HG03571 (cell line): ENCODE results near the gene BLM.
"Not testable (repeated sequence)": the region's sequence is repeated elsewhere in the genome, so short reads cannot be mapped to it uniquely, and the experiment has no call there.

Source experiments
- ATAC-seq: cut with Tn5 transposase; IDR thresholded peaks from one replicate; pipeline ENCODE4 v1.9.1; 2021; ENCODE audit not compliant: unreplicated experiment

Gene BLM

DNA sequence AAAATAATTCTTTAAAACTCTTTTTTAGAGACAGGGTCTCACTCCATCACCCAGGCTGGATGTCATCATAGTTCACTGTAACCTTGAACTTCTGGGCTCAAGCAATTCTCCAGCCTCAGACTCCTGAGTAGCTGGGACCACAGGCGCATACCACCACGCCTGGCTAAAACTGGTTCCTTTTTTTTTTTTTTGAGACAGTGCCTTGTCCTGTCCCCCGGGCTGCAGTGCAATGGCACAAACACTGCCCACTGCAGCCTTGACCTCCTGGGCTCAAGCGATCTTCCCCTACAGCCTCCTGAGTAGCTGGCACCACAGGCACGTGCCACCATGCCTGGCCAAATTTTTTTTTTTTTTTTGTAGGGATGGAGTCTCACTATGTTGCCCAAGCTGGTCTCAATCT is 127.5 kb downstream of the BLM start:
- no peak for ATAC-seq

DNA sequence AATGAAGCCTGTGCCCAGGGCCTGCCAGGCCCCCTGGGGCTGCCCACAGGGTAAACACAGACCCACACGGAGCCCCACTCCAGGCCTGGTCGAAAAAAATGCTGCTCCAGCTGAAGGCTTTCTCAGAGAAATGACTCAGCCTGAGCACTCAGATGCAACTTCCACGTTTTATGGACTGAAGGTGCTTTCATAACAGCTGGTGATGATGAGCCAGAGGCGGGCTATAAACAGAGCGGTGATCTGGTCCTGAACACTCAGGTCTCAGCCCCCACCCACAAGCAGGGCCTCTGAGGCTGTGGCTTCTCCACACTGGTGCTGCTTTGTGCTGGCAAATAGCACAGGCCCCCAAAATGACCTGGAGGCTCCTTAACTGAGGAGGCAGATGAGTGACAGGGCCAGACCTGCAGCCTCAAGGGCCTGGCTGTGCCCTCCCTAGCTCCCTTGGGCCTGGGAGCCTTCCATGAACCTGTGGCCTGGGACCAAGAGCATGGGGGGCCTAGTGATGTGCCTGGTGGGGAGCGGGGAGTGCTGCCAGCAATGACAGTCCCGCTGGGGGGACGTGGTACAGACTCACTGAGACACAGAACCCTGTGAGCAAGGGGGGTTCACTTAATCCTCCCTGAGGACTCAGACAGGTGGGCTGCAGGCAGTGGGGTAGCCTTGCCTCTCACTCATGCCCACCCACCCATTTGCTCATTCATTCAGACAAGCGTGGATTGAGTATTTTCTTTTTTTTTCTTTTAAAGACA is 128.2 kb downstream of the BLM start:
- peak; percentile 89 for ATAC-seq

DNA sequence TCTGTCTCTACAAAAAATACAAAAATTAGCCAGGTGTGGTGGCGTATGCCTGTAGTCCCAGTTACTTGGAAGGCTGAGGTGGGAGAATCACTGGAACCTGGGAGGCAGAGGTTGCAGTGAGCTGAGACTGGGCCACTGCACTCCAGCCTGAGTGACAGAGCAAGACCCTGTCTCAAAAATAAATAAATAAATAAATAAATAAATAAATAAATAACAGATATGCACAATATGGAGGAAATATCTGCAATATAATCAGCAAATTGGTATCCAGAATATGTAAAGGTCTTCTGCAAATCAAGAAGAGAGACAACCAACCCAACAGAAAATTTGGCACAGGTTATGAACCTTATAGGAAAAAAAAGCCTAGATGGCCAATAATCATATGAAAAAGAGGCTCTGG is 132.3 kb downstream of the BLM start:
- not testable (repeated sequence) for ATAC-seq

DNA sequence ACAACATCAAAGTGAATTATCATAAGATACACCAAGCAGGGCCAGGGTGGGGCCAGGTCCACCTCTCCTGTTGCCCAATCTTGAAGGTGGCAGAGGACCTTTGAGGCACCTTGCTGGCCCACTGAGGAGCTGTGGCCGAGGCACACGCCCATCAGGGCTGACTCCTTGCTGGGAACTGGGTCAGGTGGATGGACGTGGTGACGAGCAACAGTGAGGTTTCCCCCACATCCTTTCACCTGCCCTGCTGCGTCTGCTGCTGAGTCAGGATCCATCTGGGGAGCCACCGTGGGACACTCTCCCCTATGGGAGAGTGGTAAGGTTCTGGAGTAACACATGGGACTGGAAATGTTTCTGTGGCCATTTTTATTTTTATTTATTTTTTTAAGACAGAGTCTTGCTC is 134.0 kb downstream of the BLM start:
- no peak for ATAC-seq

DNA sequence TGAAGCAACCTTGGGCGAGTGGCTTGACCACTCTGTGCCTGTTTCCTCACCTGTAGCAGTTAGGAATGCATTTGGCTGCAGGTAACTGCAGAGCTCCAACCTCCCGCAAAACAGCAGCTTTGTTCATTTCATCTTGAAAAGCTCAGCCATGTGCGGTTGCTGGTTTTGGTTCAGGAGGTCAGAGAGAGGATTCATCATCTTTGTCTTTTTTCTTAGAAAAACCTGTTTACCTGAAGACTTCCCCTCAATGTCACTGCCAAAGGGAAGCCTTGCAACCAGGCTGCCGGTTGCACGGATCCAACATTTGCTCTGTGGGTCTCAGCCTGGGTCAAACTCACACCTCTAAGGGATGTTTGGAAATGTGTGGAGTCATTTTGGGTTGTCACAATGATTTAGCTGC is 134.8 kb downstream of the BLM start:
- no peak for ATAC-seq

DNA sequence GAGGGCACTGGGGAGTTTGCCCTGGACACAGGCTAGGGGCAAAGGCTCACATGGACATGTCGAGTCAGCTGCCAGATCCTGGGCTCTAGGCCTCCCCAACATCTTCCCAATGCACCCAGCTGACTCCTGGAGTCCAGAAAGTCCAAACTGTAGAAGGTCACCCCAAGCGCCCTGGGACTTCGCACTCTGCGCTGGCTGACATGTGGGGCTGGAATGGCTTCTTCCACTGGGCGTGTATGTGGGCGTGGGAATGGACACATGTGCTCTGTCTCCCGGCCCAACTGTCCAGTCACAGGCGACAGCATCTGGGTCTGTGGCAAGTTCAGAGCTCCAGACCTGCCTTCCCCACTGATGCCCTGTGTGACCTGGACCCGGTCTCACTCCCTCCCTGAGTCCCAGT is 138.0 kb downstream of the BLM start:
- ATAC-seq, result no peak

DNA sequence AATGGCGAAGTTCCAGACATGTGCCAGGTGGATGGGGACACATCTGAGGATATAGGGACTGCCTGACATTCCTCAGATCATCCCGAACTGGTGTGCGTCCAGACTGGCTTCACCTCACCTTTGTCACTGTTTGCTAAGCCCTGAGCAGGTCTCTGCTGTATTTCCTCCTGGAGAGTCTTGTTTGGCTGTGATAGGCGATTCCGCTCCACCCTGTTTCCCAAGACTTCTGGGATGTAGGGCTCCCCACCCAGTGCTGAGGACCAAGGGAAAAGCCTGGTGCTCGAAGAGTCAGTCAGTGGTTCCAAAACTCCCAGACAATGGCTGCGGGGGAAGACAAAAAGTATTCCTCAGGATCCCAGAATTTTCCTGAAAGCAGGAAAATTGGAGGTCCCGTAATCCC is 140.2 kb downstream of the BLM start:
- ATAC-seq, result no peak

DNA sequence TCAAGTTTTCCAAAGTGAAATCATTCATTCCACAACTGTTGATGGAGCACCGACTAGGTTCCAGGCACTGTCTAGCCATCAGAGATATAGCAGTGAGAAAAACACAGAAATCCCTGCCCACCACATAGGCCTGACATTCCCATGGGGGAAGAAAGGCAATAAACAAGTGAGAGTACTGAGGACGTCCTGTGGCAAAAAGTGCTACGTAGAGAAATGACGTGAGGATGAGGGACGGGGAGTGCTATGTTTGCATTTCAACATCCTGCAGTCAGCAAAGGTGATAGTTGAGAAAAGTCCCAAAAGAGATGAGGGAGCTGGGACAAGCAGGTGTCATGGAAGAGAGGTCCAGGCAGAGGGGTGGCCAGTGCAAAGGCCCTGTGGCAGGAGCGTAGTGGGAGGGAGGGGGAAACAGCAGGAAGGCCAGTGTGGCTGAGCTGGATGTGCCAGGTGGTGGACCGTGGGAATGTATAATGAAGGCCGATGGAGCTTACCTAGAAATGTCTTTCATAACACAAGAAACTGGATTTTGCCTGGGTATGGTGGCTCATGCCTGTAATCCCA is 140.8 kb downstream of the BLM start:
- no peak for ATAC-seq

DNA sequence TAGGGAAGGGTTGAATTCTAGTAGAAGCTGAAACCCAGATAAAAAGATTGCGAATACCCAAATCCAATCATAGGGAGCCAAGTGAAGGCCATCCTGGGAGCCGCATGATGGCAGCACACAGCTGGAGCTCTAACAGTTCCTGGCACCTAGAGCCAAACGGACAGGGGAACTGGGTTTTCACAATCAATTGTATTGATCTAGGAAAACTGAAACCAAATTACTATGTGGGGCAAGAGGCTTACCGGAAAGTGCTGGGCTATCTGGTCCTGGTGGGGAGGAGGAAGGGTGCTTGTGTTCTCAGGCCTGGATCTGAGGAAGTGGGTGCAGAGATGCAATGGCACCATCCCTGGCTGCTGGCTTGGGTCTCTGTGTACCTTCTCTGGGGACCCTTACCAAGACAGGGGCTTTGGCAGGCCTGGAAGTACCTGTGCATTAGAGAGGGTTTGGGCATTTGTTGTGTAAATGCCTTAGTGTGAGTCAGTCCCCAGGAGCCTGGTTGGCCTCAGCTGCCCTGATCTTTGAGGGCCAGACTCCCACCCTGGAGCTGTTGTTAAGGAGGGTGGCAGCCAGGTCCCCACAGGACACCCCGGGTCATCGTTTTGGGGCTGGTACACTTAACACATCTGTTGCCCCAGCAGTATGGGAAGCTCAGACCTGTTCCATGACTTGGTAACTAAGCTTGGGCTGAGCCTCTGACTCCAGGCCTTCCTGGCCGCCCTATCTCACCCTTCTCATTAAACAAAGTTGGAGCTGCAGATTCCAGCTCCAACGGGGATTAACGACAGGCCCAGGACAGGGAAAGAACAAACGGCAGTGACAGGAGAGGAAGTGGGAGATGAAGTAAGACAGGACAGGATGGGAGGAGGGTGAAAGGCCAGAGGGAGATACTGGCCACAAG is 142.3 kb downstream of the BLM start:
- no peak for ATAC-seq

DNA sequence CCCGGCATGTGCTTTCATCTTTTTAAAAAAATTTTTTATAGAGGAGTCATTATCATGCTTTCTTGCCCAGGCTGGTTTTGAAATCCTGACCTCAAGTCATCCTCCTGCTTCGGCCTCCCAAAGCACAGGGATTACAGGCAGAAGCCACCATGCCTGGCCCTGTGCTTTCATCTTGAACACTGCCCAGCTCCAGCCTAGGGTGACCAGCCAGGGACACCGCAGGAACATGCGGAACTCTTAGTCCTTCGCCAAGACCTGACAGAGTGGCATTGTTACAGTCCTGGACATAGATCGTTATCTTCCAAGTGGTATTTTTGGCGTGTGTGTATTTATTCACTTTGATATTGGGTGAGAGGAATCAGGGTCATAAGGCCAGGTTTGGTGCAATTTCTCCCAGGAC is 143.3 kb downstream of the BLM start:
- no peak for ATAC-seq

DNA sequence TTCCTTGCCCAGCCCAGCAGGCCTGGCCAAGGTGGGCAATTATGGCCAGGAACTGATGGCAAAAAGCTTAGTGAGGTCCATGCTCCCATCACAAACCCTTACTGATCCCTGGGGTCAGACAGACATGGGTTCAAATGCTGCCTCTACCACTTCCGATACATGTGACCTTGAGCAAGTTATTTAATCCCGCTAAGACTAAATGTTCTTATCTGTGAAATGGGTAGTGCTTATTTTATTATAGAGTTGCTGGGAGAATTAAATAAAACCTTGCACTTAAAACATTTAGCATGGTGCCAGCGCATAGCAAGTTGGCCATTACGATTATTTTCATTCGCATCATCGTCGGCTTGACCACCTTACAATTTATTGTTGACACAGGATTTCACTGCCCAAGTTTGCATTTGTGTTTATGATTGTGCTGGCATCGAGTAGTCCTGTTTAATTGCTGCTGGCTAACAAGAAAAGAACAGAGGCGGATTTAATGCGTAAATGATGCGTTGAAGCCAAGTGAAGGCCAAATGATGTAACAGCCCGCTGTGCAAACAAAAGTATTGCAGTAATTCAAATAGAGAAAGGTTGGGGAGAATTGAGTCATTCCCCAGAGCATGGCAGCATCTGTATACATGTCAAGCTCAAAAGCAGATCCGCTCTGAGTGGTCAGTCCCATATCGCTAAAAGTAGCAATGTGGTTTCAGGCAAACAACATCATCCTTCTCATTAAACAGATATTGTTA is 144.0 kb downstream of the BLM start:
- ATAC-seq, result no peak

DNA sequence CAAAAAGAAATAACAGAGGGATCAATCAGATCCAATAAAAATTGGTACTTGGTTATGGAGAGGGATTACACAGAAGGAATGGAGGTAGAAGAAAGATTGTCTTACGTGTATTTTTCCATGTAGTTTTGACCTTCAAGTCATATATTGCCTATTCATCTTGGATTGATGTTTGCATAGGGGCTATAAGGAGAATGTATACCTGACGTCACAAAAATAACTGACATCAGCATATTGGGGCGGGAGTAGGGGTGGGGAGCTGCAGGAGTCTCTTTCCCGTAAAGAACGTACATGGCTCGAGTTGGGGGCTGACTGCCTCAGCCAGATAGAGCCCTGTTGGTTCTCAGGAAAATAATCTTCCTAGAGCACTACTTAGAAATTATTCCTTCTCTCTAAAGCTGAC is 145.3 kb downstream of the BLM start:
- no peak for ATAC-seq

DNA sequence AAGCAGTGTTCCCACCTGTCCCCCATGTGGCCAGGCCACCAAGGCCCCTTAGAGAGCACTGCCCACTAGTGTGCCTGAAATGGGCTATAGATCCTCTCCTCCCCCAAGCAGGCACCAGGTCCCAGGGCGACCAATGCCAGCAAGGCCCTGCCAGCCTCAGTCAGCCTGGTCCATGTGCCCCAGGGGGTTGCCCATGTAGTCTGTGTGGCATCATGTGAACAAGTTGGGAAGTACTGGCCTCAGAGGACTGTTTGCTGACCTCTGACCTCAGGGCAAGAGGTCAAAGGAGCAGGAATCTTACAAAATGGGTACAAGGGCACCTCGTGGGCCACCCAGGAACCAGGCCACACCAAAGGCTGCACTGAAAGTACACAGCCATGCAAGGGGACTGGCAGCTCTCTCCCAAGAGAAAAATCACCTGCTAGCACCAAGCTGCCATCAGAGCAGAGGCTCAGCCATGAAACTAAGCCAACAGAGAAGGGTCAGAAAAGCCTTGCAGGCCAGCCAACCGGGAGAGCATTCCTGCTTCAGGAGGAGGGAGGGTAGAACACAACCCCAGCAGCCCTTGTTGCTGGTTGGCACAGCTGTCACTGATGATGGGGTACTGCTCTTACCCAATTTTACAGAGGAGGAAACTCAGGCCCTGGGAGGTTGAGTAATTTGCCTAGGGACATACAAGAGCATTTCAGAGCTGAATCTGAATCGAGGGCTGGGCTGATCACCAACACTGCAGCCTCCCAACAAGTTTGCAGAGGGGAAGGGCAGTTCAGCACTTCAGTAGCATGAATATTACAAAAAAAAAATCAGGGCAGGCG is 146.0 kb downstream of the BLM start:
- ATAC-seq, result no peak

DNA sequence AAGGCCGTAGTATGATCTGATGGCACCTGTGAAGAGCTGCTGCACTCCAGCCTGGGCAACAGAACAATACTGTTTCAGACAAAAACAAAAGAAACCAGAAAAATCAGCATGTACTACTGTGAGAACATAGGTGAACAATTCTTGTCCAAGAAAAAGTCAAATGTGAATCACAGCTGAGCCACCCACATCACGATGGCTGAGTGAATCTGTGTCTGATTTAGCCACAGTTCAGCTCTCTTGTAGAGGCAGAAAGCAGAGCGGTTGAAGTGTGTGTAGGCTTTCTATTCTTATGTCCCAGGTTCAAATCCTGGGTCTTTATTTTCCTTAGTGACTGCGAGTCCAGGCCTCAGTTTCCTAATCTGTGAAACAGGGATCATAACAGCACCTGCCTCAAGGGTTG is 146.8 kb downstream of the BLM start:
- ATAC-seq, result no peak

DNA sequence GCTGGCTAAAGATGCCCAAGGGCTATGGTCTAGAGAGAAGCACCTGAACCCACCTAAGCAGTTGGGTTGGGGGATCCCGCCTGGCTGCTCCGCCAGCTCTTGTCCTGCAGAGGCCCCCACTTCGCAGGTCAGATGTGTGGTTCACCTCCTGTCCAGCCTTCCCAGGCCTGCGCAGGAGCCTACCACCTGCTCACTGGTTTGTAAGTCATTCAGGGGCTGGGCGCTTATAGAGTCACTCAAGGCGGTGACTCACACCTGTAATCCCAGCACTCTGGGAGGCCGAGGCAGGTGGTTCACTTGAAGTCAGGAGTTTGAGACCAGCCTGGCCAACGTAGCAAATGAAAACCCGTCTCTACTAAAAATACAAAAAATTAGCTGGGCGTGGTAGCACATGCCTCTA is 147.4 kb downstream of the BLM start:
- ATAC-seq, result no peak

DNA sequence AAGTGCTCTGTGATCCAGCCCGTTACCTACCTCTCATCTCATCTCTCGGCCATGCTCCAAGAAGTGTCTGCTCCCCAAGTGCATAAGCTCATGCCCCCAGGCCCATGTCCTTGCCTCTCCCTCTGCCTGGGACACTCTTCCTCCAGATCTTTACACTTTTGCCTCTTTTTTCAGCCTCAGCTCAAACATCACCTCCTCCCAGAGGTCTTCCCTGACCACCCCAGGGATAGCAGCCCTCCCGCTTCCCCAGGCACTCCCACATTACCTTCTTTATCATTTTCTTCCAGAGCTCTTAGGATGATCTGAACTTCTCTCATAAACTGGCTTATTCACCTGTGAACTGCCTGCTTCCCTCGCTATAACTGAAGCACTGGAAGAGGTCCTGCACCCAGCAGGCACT is 148.6 kb downstream of the BLM start:
- no peak for ATAC-seq
